ENCODE results near the gene YIF1B. TPM values are rescaled to one million over a fixed set of nuclear protein-coding genes. Genes with fewer than 3 reads are reported as not detected.

The YIF1B gene
- total and polyA plus RNA-seq, 2 donors (not counting 3 experiments of a cell fraction or from before 2014, with no cell fraction given) = 85.8 to 249 TPM

DNA sequence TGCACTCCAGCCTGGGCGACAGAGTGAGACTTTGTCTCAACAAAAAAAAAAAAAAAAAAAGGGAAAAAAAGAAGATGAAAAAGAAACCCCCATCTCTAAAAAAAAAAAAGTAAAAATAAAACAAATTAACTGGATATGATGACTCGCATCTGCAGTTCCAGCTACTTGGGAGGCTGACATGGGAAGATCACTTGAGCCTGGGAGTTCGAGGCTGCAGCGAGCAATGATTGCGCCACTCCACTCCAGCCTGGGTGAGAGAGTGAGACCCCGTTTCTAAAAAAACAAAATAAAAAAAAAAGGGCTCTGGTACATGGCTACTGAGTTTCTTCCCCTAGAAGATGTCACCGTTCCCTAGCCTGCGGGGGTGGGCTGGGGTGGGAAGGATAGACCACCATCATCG lies 17.5 kb upstream of the YIF1B start:
- H3K9ac ChIP-seq (replicated peaks; ENCODE audit: extremely low read depth, insufficient read depth, low read length) = no peak overlapping the region
- no peak for DNase-seq (ENCODE audit: low read depth, low spot score)
- no TSS peak for BruUV-seq (replicated peaks)
- no peaks in the 10 kb centered on the region for H3K9me3 ChIP-seq (replicated peaks; ENCODE audit: control insufficient read depth, insufficient read depth, low read length)
- peaks cover 3% of the 10 kb centered on the region for H3K4me1 ChIP-seq (ENCODE audit: control insufficient read depth, extremely low read depth, insufficient read depth, low read length)
- no peaks in the 10 kb centered on the region for H3K27me3 ChIP-seq (ENCODE audit: control insufficient read depth in 2 of 2, insufficient read depth in 2 of 2, low read length in 2 of 2)
- H4K20me1 ChIP-seq (replicated peaks; ENCODE audit: control insufficient read depth, extremely low read depth, insufficient read depth, low read length) = no peaks in the 10 kb centered on the region
- ChIA-PET POLR2A (interaction anchor here (0.7 kb wide), 1 partner anchor 98 kb away, joined by 5 read pairs; no protein-coding TSS in a partner anchor), CTCF (interaction anchor here (0.5 to 4.1 kb wide), 4 partner anchors 70 to 96 kb away, joined by 3 to 123 read pairs (median 4); partner anchors contain the start of gene FAM98C)
- no peak overlapping the region for H2AFZ ChIP-seq (ENCODE audit: low read depth, low read length)
- TF ChIP-seq POLR2A (IDR thresholded peaks at IDR 0.05; ENCODE audit: low read depth, low read length) (no peak), MYC (IDR thresholded peaks at IDR 0.05; ENCODE audit: low read depth, low read length) (no peak), EZH2 (IDR thresholded peaks at IDR 0.05; ENCODE audit: borderline replicate concordance, low read depth, low read length, severe bottlenecking) (no peak), POLR2AphosphoS5 (IDR thresholded peaks at IDR 0.05; ENCODE audit: insufficient read depth, low read depth, low read length) (no peak), GATA2 (IDR thresholded peaks at IDR 0.05; ENCODE audit: insufficient read depth, insufficient read length, low read depth, low read length) (no peak), FOS (IDR thresholded peaks at IDR 0.05; ENCODE audit: borderline replicate concordance, insufficient read depth, low read length) (no peak), JUN (IDR thresholded peaks at IDR 0.05; ENCODE audit: borderline replicate concordance, insufficient read depth, insufficient read length, low read depth) (no peak)
- TF ChIP-seq, protein P1, sequence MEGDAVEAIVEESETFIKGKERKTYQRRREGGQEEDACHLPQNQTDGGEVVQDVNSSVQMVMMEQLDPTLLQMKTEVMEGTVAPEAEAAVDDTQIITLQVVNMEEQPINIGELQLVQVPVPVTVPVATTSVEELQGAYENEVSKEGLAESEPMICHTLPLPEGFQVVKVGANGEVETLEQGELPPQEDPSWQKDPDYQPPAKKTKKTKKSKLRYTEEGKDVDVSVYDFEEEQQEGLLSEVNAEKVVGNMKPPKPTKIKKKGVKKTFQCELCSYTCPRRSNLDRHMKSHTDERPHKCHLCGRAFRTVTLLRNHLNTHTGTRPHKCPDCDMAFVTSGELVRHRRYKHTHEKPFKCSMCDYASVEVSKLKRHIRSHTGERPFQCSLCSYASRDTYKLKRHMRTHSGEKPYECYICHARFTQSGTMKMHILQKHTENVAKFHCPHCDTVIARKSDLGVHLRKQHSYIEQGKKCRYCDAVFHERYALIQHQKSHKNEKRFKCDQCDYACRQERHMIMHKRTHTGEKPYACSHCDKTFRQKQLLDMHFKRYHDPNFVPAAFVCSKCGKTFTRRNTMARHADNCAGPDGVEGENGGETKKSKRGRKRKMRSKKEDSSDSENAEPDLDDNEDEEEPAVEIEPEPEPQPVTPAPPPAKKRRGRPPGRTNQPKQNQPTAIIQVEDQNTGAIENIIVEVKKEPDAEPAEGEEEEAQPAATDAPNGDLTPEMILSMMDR (IDR thresholded peaks at IDR 0.05; ENCODE audit: extremely low read depth in 1 of 2, insufficient read depth in 1 of 2, low read depth in 1 of 2, low read length in 2 of 2) = no peak
- TF ChIP-seq, protein P2, sequence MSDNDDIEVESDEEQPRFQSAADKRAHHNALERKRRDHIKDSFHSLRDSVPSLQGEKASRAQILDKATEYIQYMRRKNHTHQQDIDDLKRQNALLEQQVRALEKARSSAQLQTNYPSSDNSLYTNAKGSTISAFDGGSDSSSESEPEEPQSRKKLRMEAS (IDR thresholded peaks at IDR 0.05; ENCODE audit: insufficient read depth, insufficient read length) = no peak
- H3K4me3 ChIP-seq (replicated peaks in 1 of 3; ENCODE audit: insufficient read depth in 1 of 3, low read depth in 1 of 3, low read length in 3 of 3) = no peak overlapping the region
- H3K79me2 ChIP-seq (ENCODE audit: control insufficient read depth, insufficient read depth, low read length) = no peaks in the 10 kb centered on the region
- no peak overlapping the region for H3K4me2 ChIP-seq (ENCODE audit: insufficient read depth, low read length)
- dilution Hi-C loops (cut with MboI; ENCODE audit: extremely low pct_ligation_motif_present, low sequenced_read_pairs) (no loop called here), intact Hi-C loops (cut with micrococcal nuclease) (loop anchor here (10.0 kb wide), 1 partner anchor 188 kb away; no protein-coding TSS in a partner anchor)
- FAIRE-seq = no peak
- H3K9me1 ChIP-seq (replicated peaks; ENCODE audit: control insufficient read depth, extremely low read depth, insufficient read depth, low read length) = no peaks in the 10 kb centered on the region
- no peak overlapping the region for H3K27ac ChIP-seq (ENCODE audit: insufficient read depth, low read depth, low read length)
- H3K36me3 ChIP-seq (ENCODE audit: control insufficient read depth in 2 of 2, extremely low read depth in 1 of 2, insufficient read depth in 2 of 2, low read length in 2 of 2) = no peaks in the 10 kb centered on the region
